ENCODE results near the gene SEC14L2.
A peak's percentile ranks its signal among the peaks of the same experiment; 100 is the strongest.
"Not testable (repeated sequence)": the region's sequence is repeated elsewhere in the genome, so short reads cannot be mapped to it uniquely, and the experiment has no call there.

The SEC14L2 gene

GRCh38 chr22:30429887-30430286 lies 33.1 kb downstream of the SEC14L2 start:
- DNase-seq: no peak

- DNase-seq: no peak
These were observed 34.1 kb downstream of the SEC14L2 start for GRCh38 chr22:30430933-30431332.

- DNase-seq: no peak
These were observed 35.3 kb downstream of the SEC14L2 start for GRCh38 chr22:30432096-30432495.

- no peak for DNase-seq
These were observed 35.7 kb downstream of the SEC14L2 start for GRCh38 chr22:30432520-30432919.

GRCh38 chr22:30433227-30433626 lies 36.4 kb downstream of the SEC14L2 start:
- DNase-seq: no peak

GRCh38 chr22:30433773-30434172 lies 37.0 kb downstream of the SEC14L2 start:
- no peak for DNase-seq

- DNase-seq: no peak
These were observed 38.0 kb downstream of the SEC14L2 start for GRCh38 chr22:30434843-30435242.

GRCh38 chr22:30435674-30436126 lies 38.9 kb downstream of the SEC14L2 start:
- peak; percentile 29 for DNase-seq

- no peak for DNase-seq
These were observed 39.4 kb downstream of the SEC14L2 start for GRCh38 chr22:30436196-30436595.

- no peak for DNase-seq
These were observed 41.7 kb downstream of the SEC14L2 start for GRCh38 chr22:30438559-30438958.

GRCh38 chr22:30439226-30439625 lies 42.4 kb downstream of the SEC14L2 start:
- DNase-seq: no peak

- DNase-seq: no peak
These were observed 43.0 kb downstream of the SEC14L2 start for GRCh38 chr22:30439836-30440235.

GRCh38 chr22:30441088-30441487 lies 44.3 kb downstream of the SEC14L2 start:
- no peak for DNase-seq

GRCh38 chr22:30444632-30445437 lies 48.0 kb downstream of the SEC14L2 start:
- DNase-seq: peak; percentile 37

- DNase-seq: no peak
These were observed 48.8 kb downstream of the SEC14L2 start for GRCh38 chr22:30445438-30446145.

- no peak for DNase-seq
These were observed 50.8 kb downstream of the SEC14L2 start for GRCh38 chr22:30447656-30448055.

- DNase-seq: not testable (repeated sequence)
These were observed 54.7 kb downstream of the SEC14L2 start for GRCh38 chr22:30451488-30451887.

GRCh38 chr22:30452861-30453260 lies 56.0 kb downstream of the SEC14L2 start:
- no peak for DNase-seq

- DNase-seq: peak; percentile 75
These were observed 57.1 kb downstream of the SEC14L2 start for GRCh38 chr22:30453731-30454510.

GRCh38 chr22:30455075-30455840 lies 58.4 kb downstream of the SEC14L2 start:
- no peak for DNase-seq

GRCh38 chr22:30457981-30458380 lies 61.2 kb downstream of the SEC14L2 start:
- DNase-seq: no peak

- no peak for DNase-seq
These were observed 62.6 kb downstream of the SEC14L2 start for GRCh38 chr22:30459181-30460052.

All from MV-4-11 (cell line).